CD4-positive, alpha-beta T cell treated with Interleukin-10 for 1 hour (primary cell): ENCODE results near the gene WFDC6.
"Not testable (repeated sequence)": the region's sequence is repeated elsewhere in the genome, so short reads cannot be mapped to it uniquely, and the experiment has no call there.

ENCODE experiments used
- DNase-seq: peaks from one replicate; pipeline ENCODE4 v3.0.0-alpha.2; 2020

WFDC6 gene

DNA sequence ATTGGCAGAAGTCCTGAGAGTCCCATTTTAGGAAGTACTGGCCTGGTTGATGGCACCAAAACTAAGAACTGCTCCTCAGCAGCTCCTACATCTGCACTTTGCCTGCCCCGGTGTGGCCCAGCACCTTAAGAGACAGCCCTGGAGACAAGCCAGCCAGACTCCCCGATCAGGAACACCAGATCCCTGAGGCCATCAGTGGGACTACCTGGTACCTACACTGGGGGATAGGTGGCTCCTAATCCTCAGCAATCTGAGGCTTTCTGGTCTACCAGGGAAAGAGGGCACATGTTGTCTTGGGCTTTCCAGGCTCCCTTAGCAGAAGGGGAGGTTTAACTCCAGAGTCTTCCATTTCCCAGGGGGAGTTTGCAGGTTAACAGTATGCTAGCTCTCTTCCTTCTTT, at the start of gene WFDC6:
WFDC6 (minus strand) TSS at position 101 of the 400 bp plus-strand sequence; CDS start at position 26, 75 bp downstream.
- no peak for DNase-seq

DNA sequence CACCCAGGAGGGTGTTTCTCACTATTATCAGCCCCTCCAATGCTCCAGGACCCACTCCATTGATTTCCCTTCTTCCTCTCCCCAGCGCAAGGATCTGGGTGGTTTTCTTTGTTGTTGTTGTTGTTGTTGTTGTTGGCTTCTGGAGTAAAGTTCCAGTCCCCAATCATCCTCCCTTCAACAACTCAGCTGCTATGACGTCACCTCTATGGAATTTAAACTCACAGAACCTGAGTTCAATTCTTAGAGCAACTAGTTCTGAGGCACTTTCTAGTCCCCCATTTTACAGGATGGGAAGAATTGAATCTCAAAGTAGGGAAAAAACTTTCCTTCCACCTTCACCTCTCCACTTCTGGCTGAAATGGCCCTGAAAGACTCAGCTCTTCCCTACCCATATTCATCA, 49.5 kb upstream of the WFDC6 start:
- no peak for DNase-seq

DNA sequence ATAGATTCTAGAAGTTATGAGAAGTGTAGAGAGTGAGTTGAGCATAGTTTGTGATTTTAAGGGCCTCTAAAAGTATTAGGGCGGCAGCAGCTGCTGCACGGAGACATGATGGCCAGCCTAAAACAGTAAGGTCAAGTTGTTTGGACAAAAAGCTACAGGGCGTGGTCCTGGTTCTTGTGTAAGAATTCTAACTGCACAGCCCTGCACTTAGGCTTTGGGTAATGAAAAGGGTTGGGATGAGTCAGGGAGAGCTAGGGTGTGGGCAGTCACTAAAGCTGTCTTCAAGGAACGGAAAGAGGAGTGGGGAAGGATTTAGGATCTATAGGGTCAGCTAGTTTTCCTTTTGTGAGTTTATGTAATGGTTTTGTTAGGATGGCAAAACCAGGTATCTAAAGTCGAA, 46.7 kb upstream of the WFDC6 start:
- DNase-seq = not testable (repeated sequence)

DNA sequence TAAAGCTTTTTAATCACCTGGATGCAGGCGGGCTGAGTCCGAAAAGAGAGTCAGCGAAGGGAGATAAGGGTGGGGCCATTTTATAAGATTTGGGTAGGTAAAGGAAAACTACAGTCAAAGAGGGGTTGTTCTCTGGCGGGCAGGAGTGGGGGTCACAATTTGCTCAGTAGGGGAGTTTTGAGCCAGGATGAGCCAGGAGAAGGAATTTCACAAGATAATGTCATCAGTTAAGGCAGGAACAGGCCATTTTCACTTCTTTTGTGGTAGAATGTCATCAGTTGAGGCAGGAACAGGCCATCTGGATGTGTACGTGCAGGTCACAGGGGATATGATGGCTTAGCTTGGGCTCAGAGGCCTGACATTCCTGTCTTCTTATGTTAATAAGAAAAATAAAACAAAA, 45.0 kb upstream of the WFDC6 start:
- DNase-seq = not testable (repeated sequence)

DNA sequence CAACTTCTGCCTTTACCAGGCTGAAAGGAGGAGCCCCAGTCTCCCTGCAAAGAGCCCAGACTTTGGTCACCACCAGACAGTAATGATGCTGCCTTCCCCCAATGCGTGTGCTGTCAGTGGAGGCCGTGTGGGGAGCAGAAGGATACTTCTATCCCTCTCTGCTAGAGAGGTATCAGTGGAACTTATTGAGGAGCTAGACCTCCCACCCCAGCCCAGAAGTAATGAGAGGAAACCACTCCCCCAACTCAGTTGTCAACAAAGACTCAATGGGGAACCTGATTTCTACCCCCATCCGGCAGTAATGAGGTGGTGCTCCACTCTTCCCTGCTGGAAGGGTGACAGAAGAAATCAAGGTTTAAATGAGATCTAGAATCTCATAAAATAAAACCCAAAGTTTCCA, 44.2 kb upstream of the WFDC6 start:
- DNase-seq = no peak

DNA sequence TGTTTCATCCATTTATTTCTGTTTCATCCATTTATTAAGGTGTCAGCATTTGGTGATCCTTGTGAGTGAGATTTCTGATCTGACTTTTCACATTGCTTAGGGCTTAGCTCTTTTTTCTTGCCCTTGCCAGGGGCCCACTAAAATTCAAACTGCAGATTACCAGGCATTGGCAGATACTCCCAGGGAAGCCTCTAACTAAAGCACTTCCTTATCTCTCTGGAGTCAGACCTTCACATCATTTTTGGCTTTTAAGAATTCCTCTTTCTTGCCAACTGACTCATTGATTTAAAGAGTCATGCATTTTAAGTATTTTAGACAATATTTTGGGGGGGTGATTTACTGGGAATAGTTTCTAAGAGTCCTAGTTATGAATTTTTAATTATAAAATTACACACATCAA, 42.4 kb upstream of the WFDC6 start:
- DNase-seq = no peak

DNA sequence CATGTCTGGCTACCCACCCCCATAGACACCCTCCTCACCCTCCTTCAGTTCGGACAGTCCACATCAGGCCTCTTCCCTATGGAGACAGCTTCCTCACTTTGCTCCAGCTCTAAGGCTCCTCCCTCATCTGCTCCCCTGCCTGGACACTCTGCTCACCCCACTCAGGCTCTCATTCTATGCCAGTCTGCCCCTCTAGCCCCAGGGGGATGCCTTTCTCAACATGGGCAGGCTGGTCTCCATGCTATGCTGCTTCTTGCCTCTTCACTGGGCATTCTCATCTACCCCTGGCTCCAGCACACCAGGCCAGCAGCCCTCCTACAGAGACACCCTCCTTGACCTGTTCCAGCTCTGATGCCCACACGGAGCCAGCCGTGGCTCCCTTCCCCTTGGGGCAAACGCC, 39.9 kb upstream of the WFDC6 start, which contains the start of gene WFDC8:
WFDC8 (minus strand) TSS at position 101 of the 400 bp plus-strand sequence; CDS start at position 64, 37 bp downstream.
- no peak for DNase-seq

DNA sequence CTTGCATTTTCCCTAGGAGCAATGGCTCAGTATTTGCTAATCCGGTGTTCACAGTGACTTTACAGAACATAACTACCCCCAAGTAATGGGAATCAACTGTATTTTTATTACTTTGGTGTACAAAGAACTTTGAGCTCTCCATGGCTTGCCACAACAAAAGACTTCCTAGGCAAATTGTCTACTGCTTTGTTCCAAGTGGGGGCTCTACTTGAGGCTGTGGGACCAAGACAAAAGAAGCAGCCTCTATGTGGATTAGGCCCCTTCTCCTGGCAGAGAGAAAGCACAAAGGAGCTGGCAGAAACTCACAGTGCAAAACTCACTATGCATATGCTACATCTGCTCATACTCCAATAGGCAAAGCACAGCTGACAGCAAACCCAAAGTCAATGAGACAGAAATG, 38.9 kb upstream of the WFDC6 start:
- no peak for DNase-seq

DNA sequence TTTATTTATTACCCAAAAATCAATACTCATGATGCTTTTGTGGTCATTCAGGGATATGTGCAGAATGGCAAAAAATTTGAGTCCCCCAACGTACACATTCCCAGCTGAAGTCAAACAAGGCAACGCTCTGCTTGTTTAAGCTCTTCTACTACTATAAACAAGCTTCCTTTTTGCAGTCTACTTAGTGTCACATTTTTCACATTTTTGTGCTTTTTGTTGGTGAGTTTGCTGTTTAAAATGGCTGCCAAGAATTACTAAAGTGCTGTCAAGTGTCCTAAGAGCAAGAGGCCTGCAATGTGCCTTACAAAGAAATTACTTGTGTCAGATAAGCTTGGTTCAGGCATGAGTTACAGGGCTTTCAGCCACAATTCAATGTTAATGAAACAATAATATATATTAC, 37.7 kb upstream of the WFDC6 start:
- DNase-seq = no peak

DNA sequence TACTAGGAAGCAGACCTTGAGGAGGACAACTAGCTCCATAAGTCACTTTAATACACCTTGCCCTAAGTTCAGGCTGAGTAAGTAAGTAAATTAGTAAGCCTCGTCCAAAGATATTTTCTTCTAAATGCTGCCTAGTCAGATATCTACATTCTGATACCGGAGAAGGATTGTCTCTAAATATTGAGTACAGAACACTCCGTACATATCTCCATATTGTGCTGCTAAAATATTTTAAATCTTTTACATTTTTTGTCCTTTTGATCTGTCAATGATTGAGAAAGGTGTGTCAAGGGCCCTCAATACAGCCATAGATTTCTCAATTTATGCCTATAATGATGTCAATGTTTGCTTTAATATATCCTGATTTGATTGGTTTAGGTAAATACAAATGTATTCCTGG, 36.6 kb upstream of the WFDC6 start:
- no peak for DNase-seq

DNA sequence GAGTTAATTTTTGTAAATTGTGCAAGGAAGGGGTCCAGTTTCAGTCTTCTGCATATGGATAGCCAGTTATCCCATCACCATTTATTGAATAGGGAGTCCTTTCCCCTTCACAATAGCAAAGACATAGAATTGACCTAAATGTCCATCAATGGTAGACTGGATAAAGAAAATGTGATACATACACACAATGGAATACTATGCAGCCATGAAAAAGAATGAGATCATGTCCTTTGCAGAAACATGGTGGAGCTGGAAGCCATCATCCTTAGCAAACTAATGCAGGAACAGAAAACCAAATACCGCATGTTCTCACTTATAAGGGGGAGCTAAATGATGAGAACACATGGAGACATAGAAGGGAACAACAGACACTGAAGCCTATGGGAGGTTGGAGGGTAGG, 30.4 kb upstream of the WFDC6 start:
- not testable (repeated sequence) for DNase-seq

DNA sequence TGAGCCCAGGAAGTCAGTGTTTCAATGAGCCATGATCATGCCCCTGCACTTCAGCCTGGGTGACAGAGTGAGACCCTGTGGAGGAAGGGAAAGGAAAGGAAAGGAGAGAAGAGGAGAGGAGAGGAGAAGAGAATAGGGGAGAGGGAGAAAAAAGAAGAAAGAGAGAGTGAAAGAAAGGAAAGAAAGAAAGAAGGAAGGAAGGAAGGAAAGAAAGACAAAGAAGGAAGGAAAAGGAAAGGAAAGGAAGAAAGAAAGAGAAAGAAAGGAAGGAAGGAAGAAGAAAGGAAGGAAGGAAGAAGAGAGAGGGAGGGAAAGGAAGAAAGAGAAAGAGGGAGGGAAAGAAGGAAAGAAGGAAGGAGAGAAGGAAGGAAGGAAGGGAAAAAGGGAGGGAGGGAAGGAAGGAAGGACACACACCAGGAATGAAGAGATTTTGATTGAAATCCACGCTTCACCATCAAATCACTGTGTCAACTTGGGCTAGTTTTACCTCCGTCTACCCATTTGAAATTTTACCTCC, 25.5 kb upstream of the WFDC6 start:
- no peak for DNase-seq

DNA sequence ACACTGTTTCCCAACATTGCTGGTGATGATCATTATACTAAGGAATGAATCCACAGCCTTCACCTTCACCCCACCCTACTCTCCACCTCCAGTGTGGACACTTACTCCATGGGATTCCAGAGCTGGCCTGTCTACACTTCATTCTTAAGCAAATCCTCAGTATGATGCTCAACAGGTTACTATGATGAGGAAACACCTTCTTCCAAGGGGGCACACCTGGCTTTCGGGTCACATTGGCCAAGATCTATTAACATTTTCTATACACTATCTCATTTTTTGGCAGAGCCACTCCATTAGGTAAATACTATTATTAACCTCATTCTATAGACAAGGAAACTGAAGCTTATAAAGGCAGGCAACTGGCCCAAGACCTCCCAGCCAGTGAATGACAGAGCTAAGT, 15.9 kb upstream of the WFDC6 start:
- DNase-seq = no peak

DNA sequence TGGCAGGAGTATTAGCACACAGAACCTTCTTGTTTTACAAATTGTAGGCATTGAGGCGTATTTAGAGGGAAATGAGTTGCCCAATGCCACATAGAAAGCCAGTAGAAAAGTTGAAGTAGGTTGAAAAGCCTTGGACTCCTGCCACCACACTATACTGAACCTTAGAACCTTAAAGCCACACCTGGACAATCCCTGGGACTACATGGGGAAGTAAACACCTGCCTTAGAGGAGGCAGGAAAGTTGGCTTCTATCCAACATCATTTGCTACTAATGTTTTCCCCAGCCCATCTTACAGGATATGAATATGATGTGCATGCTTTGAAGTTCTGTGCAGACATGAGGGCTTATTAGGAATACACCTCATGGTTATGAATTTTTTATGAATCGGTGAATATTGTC, 13.2 kb upstream of the WFDC6 start:
- DNase-seq = no peak

DNA sequence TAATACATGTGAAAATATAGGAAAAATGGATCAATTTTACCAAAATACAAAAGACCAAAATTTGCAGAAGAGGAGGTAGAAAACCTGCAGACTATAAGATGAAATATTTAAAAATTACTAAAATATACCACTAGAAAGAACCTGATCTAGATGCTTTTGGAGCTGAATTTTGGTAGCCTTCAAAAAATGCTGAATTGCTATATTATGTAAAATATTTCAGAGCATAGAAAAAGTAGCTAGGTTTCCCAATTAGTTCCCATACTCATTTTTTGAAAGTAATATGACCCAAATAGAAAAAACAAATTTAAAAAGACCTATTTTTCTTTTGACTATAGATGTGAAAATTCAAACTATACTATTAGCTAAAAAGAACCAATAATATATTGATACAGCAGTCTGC, 11.5 kb upstream of the WFDC6 start:
- DNase-seq = no peak

DNA sequence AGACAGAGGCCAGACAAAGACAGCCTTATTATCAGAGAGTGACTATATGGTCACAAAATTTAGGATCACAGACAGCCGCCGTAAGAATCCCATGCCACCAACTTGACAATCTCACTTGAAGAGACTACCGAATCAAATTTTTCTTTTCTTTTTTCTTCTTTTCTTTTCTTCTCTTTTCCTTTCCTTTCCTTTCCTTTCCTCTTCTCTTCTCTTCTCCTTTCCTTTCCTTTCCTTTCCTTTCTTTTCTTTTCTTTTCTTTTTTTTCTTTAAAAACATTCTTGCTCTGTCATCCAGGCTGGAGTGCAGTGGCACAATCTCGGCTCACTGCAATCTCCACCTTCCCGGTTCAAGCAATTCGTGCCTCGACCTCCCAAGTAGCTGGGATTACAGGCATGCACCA, 9.1 kb upstream of the WFDC6 start:
- no peak for DNase-seq

DNA sequence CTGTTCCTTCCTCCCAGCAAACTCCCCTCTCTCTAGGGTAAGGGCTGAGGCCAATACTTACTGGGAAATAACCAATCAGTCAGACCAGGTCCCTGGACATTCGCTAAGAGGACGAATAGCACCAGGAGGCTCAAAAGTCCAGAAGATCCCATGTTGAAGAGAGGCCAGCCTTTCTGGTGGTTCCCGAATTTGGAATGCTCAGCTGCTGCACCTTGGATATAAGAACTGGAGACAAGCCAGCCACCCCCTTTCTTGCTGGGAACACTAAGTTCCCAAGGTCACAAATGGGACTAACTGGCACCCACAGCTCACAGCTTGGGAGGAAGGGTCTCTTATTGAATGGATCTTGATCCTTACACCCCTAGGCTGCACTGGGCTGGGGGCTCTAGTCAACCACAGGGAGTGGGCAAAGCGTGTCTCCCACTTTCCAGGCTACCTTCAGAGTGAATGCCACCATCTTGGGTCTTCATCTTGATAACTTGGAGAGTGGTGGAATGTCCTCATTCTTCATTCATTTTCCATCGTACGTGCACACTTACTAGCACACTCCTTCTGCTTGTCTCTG, 8.0 kb upstream of the WFDC6 start, which contains the start of gene EPPIN:
EPPIN (minus strand) TSS at position 196 of the 565 bp plus-strand sequence; CDS start at position 152, 44 bp downstream.
- DNase-seq = no peak

DNA sequence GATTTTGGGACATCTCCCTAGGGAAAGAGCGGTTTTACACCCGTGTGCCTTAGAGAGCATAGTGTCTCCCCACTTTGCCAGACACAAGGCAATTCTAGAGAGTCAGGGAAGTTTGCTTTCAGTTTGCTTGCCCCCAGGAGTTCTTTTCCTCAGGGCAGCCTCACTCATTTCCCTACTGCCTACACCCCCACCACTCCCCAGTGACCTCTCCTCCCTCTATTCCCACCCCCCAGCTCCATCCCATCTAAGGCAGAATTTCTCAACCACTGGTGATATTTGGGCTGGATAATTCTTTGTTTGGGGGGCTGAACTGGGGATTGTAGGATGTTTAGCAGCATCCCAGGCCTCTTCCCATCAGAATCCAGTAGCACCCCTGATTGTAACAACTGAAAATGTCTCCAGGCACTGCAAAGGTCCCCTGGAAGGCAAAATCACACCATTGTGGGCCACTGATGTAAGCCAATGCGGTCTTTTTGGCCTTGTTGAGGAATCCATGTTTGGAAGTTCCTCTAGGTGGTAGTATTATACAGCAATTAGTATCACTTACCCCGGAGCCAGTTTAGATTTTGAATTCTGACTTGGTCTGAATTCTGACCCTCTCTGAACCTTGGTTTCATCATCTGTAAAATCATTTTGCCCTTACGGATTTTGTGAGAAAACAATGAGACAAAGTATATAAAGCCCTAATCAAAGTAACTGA, 6.6 kb upstream of the WFDC6 start:
- DNase-seq = no peak

DNA sequence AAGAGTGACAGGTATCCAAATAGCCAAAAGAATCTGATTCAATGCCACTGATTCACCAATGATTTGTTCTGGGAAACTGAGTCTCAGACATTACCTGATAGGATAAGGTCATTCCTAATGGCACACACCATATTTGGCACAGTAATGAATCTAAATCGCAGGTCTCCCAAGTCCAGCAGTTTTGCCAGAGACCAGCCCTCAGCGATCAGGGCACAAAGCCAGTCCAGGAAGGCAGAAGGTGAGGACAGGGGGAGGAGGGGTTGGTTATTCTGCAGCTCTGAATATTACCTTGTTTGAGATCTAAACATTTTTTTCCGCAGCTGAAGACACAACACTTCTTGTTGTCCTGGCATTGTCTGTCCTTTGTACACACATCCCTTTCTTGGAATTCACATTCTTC, 6.1 kb upstream of the WFDC6 start:
- no peak for DNase-seq

DNA sequence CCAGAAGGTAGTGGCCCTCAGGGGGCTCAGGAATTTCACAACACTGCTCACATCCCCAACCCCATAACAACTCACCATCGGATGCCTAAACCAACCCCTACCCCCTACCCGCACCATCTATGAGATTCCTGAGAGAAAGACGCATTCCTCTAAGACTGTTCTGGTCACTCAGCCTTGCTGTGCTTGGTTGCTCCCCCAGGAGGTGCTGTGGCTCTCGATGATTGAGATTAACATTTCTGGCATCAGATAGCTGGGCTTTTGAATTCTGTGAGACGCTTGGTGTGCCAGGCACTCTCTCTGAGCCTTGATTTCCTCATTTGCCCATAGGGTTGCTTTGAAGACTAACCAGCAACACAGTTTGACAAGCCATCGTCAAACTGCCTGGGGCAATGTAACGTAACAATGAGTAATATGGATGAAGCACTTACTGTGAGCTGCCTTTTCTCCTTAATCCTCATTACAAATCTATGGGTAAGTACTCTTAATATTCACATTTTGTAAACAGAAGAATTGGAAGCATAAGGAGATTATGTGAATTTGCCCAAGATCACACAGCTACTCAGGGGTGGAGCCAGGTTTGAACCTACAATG, 978 bp downstream of the WFDC6 start:
- no peak for DNase-seq

DNA sequence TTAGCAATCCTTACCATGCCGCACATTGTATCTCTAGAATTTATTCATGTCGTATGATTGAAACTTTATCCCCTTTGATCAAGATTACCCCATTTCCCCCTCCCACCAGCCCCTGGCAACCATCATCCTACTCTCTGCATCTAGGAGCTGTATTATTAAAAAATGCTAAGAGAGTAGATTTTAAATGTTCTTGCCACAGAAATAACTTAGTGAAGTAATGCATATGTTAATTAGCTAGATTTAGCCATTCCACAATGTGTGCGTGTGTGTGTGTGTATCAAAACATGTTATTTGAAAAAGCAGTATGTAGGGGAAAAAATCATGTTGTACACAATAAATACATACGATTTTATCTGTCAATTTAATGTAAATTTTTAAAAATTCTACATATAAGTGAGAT, 12.0 kb downstream of the WFDC6 start:
- no peak for DNase-seq

DNA sequence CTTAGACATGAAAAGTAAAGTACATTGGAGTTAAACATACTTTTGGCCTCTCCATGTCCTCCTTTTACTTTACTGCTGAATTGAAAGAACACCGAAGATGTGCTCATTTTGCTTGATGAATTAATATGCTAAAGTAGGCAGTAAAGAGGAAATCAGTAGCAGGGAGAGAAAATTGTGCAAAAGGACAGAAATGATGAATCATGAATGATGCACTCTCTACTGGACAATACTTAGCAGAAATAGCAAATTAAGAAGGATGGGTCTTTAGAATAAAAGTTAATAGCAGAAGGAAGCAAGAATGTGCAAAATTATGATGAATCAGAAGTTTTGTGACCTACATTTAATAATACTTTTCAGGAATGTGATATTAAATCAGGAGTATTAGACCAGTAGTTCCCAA, 15.5 kb downstream of the WFDC6 start:
- DNase-seq = no peak

DNA sequence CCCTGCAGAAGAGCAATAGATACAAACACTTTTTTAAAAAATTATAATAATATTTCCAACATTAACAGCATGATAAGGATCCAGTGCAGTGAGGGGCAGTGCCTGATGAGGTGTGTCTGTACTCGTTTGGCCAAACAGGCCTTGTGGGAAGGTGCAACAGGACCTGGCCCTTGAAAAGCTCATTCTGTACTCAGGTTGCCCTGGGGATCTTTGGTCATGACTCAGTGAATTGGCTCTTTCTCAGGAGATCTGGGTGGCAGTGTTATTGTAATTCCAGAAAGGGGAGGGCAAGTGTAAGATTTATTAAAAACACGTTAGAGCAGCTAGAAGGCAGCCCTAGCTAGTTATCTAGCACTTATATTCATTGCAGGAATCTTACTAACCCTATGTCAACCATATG, 21.0 kb downstream of the WFDC6 start:
- DNase-seq = no peak
